ENCODE measurements around the gene HNRNPF.
A peak's percentile ranks its signal among the peaks of the same experiment; 100 is the strongest.

Gene HNRNPF

GRCh38 chr10:43373461-43373860 is 35.5 kb downstream of the HNRNPF start:
- H3K9me3 ChIP-seq (ENCODE audit: control insufficient read depth, insufficient read depth, low read length): no peaks in the 10 kb centered on the region
- H3K36me3 ChIP-seq (ENCODE audit: control insufficient read depth, insufficient read depth, low read length): no peaks in the 10 kb centered on the region
- no peak overlapping the region for H3K4me3 ChIP-seq (ENCODE audit: low read depth, low read length)

GRCh38 chr10:43372765-43373361 is 36.1 kb downstream of the HNRNPF start:
- Histone ChIP-seq H3K9me3 (ENCODE audit: control insufficient read depth, insufficient read depth, low read length) (no peaks in the 10 kb centered on the region), H3K4me3 (ENCODE audit: low read depth, low read length) (no peak overlapping the region), H3K27ac (ENCODE audit: low read depth, low read length) (no peak overlapping the region)

More at GRCh38 chr10:43373461-43373860, 35.5 kb downstream of the HNRNPF start:
- Histone ChIP-seq H3K27ac (ENCODE audit: low read depth, low read length) (no peak overlapping the region), H3K9ac (ENCODE audit: low read depth, low read length) (no peak overlapping the region), H3K4me1 (ENCODE audit: control insufficient read depth, insufficient read depth, low read length) (peaks cover 13% of the 10 kb centered on the region), H3K27me3 (ENCODE audit: control insufficient read depth, insufficient read depth, low read length) (no peaks in the 10 kb centered on the region)

GRCh38 chr10:43371418-43371817 is 37.6 kb downstream of the HNRNPF start, which contains the start of gene FXYD4:
TSS of gene FXYD4 (plus strand) at chr10:43371636. CDS start at chr10:43373747, 2,111 bp downstream.
- no peaks in the 10 kb centered on the region for H3K9me3 ChIP-seq (ENCODE audit: control insufficient read depth, insufficient read depth, low read length)
- H3K4me1 ChIP-seq (ENCODE audit: control insufficient read depth, insufficient read depth, low read length): peaks cover 8% of the 10 kb centered on the region; the same call in 1 of the 2 replicates
- H3K36me3 ChIP-seq (ENCODE audit: control insufficient read depth, insufficient read depth, low read length): no peaks in the 10 kb centered on the region
- no peaks in the 10 kb centered on the region for H3K27me3 ChIP-seq (ENCODE audit: control insufficient read depth, insufficient read depth, low read length)
- no peak within 1 kb of the TSS for H3K27ac ChIP-seq (ENCODE audit: low read depth, low read length)
- no peak within 1 kb of the TSS for H3K9ac ChIP-seq (ENCODE audit: low read depth, low read length)
- no peak within 1 kb of the TSS for H3K4me3 ChIP-seq (ENCODE audit: low read depth, low read length)

More at GRCh38 chr10:43372765-43373361, 36.1 kb downstream of the HNRNPF start:
- H3K36me3 ChIP-seq (ENCODE audit: control insufficient read depth, insufficient read depth, low read length): no peaks in the 10 kb centered on the region
- no peaks in the 10 kb centered on the region for H3K27me3 ChIP-seq (ENCODE audit: control insufficient read depth, insufficient read depth, low read length)
- peaks cover 13% of the 10 kb centered on the region for H3K4me1 ChIP-seq (ENCODE audit: control insufficient read depth, insufficient read depth, low read length)
- no peak overlapping the region for H3K9ac ChIP-seq (ENCODE audit: low read depth, low read length)

GRCh38 chr10:43370671-43371215 is 38.2 kb downstream of the HNRNPF start:
- H3K4me1 ChIP-seq (ENCODE audit: control insufficient read depth, insufficient read depth, low read length): peaks cover 8% of the 10 kb centered on the region; the same call in 1 of the 2 replicates

GRCh38 chr10:43369921-43370320 is 39.1 kb downstream of the HNRNPF start:
- Histone ChIP-seq H3K4me1 (ENCODE audit: control insufficient read depth, insufficient read depth, low read length) (peaks cover 8% of the 10 kb centered on the region; the same call in 1 of the 2 replicates), H3K4me3 (ENCODE audit: low read depth, low read length) (no peak overlapping the region), H3K27me3 (ENCODE audit: control insufficient read depth, insufficient read depth, low read length) (no peaks in the 10 kb centered on the region)

More at GRCh38 chr10:43370671-43371215, 38.2 kb downstream of the HNRNPF start:
- Histone ChIP-seq H3K27me3 (ENCODE audit: control insufficient read depth, insufficient read depth, low read length) (no peaks in the 10 kb centered on the region), H3K9ac (ENCODE audit: low read depth, low read length) (no peak overlapping the region), H3K27ac (ENCODE audit: low read depth, low read length) (no peak overlapping the region), H3K9me3 (ENCODE audit: control insufficient read depth, insufficient read depth, low read length) (no peaks in the 10 kb centered on the region), H3K36me3 (ENCODE audit: control insufficient read depth, insufficient read depth, low read length) (no peaks in the 10 kb centered on the region), H3K4me3 (ENCODE audit: low read depth, low read length) (no peak overlapping the region)

GRCh38 chr10:43365001-43365400 is 44.0 kb downstream of the HNRNPF start:
- Histone ChIP-seq H3K4me3 (ENCODE audit: low read depth, low read length) (no peak overlapping the region), H3K4me1 (ENCODE audit: control insufficient read depth, insufficient read depth, low read length) (0 out of 2 replicates have a peak, but pooled peaks cover 4% of the 10 kb centered on the region), H3K27me3 (ENCODE audit: control insufficient read depth, insufficient read depth, low read length) (no peaks in the 10 kb centered on the region; the same call in 1 of the 2 replicates), H3K9me3 (ENCODE audit: control insufficient read depth, insufficient read depth, low read length) (no peaks in the 10 kb centered on the region), H3K9ac (ENCODE audit: low read depth, low read length) (no peak overlapping the region), H3K27ac (ENCODE audit: low read depth, low read length) (no peak overlapping the region), H3K36me3 (ENCODE audit: control insufficient read depth, insufficient read depth, low read length) (no peaks in the 10 kb centered on the region)

More at GRCh38 chr10:43369921-43370320, 39.1 kb downstream of the HNRNPF start:
- Histone ChIP-seq H3K9me3 (ENCODE audit: control insufficient read depth, insufficient read depth, low read length) (no peaks in the 10 kb centered on the region), H3K36me3 (ENCODE audit: control insufficient read depth, insufficient read depth, low read length) (no peaks in the 10 kb centered on the region), H3K9ac (ENCODE audit: low read depth, low read length) (no peak overlapping the region), H3K27ac (ENCODE audit: low read depth, low read length) (no peak overlapping the region)

- Histone ChIP-seq H3K9ac (ENCODE audit: low read depth, low read length) (peak overlapping the region; percentile 32; the same call in 1 of the 2 replicates), H3K4me1 (ENCODE audit: control insufficient read depth, insufficient read depth, low read length) (0 out of 2 replicates have a peak, but pooled peaks cover 4% of the 10 kb centered on the region), H3K4me3 (ENCODE audit: low read depth, low read length) (peak overlapping the region; percentile 65), H3K36me3 (ENCODE audit: control insufficient read depth, insufficient read depth, low read length) (no peaks in the 10 kb centered on the region), H3K27ac (ENCODE audit: low read depth, low read length) (no peak overlapping the region), H3K9me3 (ENCODE audit: control insufficient read depth, insufficient read depth, low read length) (no peaks in the 10 kb centered on the region), H3K27me3 (ENCODE audit: control insufficient read depth, insufficient read depth, low read length) (no peaks in the 10 kb centered on the region; the same call in 1 of the 2 replicates)
These were observed 46.7 kb downstream of the HNRNPF start for GRCh38 chr10:43362191-43362839.

GRCh38 chr10:43361547-43362190 is 47.3 kb downstream of the HNRNPF start:
- H3K36me3 ChIP-seq (ENCODE audit: control insufficient read depth, insufficient read depth, low read length): no peaks in the 10 kb centered on the region
- H3K4me3 ChIP-seq (ENCODE audit: low read depth, low read length): peak overlapping the region; percentile 65
- no peaks in the 10 kb centered on the region for H3K9me3 ChIP-seq (ENCODE audit: control insufficient read depth, insufficient read depth, low read length)
- H3K27ac ChIP-seq (ENCODE audit: low read depth, low read length): no peak overlapping the region
- H3K4me1 ChIP-seq (ENCODE audit: control insufficient read depth, insufficient read depth, low read length): 0 out of 2 replicates have a peak, but pooled peaks cover 4% of the 10 kb centered on the region
- no peaks in the 10 kb centered on the region; the same call in 1 of the 2 replicates for H3K27me3 ChIP-seq (ENCODE audit: control insufficient read depth, insufficient read depth, low read length)
- peak overlapping the region; percentile 9; the same call in 1 of the 2 replicates for H3K9ac ChIP-seq (ENCODE audit: low read depth, low read length)

GRCh38 chr10:43360086-43360485 is 48.9 kb downstream of the HNRNPF start:
- H3K9me3 ChIP-seq (ENCODE audit: control insufficient read depth, insufficient read depth, low read length): no peaks in the 10 kb centered on the region
- no peaks in the 10 kb centered on the region for H3K36me3 ChIP-seq (ENCODE audit: control insufficient read depth, insufficient read depth, low read length)
- H3K27ac ChIP-seq (ENCODE audit: low read depth, low read length): no peak overlapping the region
- H3K4me3 ChIP-seq (ENCODE audit: low read depth, low read length): no peak overlapping the region
- H3K4me1 ChIP-seq (ENCODE audit: control insufficient read depth, insufficient read depth, low read length): 0 out of 2 replicates have a peak, but pooled peaks cover 7% of the 10 kb centered on the region
- no peak overlapping the region for H3K9ac ChIP-seq (ENCODE audit: low read depth, low read length)
- no peaks in the 10 kb centered on the region; the same call in 1 of the 2 replicates for H3K27me3 ChIP-seq (ENCODE audit: control insufficient read depth, insufficient read depth, low read length)

- H3K4me1 ChIP-seq (ENCODE audit: control insufficient read depth, insufficient read depth, low read length): peaks cover 18% of the 10 kb centered on the region
- no peak overlapping the region for H3K27ac ChIP-seq (ENCODE audit: low read depth, low read length)
- no peaks in the 10 kb centered on the region for H3K27me3 ChIP-seq (ENCODE audit: control insufficient read depth, insufficient read depth, low read length)
- H3K4me3 ChIP-seq (ENCODE audit: low read depth, low read length): no peak overlapping the region
- H3K9me3 ChIP-seq (ENCODE audit: control insufficient read depth, insufficient read depth, low read length): no peaks in the 10 kb centered on the region
- H3K36me3 ChIP-seq (ENCODE audit: control insufficient read depth, insufficient read depth, low read length): no peaks in the 10 kb centered on the region
- H3K9ac ChIP-seq (ENCODE audit: low read depth, low read length): no peak overlapping the region
These were observed 53.1 kb downstream of the HNRNPF start for GRCh38 chr10:43355749-43356371.

Data from HUES48 (cell line).